GM18511 (cell line): ENCODE data around the gene PTGDR.

ENCODE experiments used
- ATAC-seq: cut with Tn5 transposase; IDR thresholded peaks from one replicate; pipeline ENCODE4 v1.9.1; 2021; ENCODE audit warnings: mild to moderate bottlenecking, moderate library complexity; ENCODE audit not compliant: unreplicated experiment

PTGDR gene

DNA sequence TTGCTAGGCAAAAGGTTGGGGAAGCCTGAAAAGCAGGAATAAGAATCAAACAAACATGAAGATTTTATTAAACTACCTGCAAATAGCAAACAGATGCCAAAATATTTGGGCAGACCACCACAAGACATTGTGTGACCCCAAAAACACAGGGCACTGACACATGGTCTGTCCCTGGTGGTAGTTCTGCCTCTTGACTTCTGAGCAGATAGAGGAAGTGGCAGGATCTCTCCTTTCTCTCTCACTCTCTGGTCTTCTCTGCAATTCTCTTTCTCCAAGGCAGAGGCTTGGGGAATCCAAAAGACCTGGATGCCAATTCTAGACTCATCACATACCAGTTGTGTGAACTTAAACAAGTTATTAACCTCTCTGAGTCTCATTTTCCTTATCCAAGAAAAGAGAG is 4.3 kb upstream of the PTGDR start:
- no peak for ATAC-seq

DNA sequence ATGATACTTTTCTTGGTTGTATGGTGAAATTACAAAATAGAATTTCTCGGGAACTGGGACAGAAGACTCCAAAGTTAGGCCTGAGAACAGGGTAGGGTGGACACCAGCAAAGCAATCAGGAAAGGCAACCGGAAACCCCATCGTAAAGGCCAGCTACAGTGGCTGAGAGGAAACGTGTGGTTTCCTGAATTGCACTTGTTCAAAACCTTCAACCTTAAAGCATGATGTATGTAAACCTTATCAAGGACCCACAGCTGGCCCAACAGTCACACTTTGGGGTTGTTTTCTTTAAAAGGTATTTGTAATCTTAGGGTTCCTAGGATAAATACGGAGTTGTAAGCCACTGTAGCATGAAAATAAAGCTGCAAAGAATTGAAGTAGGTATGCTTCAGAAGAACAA is 2.2 kb upstream of the PTGDR start:
- no peak for ATAC-seq

DNA sequence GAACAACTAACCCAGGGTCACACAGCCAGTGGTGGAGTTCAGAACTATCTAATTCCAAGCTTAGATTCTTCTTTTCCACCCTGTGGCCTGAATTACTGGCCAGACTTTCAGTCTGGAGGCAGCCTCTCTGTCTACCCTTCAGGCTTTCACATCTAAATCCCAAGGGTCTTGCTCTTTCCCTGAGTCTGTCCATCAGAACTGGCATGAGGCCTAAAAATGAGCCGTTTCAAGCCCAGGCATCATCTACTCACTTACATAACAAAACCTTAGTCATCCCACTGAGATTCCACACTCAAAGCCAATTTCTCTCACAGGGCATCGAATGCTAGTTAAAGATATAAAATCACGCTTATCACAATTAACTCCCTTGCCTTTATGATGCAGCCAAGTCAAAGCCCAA is 1.3 kb upstream of the PTGDR start:
- ATAC-seq = no peak

DNA sequence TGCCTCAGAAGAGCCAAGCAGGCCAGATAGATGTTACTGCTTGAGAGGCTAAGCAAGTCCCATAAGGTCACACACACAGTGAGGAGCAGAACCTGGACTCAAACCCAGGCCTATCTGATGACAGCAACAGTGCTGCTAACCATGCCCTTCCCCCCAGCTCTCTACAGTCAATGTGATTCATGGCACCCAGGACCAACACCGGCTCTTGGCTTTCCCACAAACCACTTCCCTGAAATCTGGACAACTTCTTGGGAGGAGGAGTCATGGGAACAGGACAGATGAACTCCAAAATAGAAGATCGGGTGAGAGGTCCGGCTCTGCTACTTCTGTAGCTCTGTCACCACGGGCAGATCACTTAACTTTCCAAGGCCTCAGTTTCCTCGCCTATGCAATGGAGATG is 716 bp upstream of the PTGDR start:
- ATAC-seq = no peak

DNA sequence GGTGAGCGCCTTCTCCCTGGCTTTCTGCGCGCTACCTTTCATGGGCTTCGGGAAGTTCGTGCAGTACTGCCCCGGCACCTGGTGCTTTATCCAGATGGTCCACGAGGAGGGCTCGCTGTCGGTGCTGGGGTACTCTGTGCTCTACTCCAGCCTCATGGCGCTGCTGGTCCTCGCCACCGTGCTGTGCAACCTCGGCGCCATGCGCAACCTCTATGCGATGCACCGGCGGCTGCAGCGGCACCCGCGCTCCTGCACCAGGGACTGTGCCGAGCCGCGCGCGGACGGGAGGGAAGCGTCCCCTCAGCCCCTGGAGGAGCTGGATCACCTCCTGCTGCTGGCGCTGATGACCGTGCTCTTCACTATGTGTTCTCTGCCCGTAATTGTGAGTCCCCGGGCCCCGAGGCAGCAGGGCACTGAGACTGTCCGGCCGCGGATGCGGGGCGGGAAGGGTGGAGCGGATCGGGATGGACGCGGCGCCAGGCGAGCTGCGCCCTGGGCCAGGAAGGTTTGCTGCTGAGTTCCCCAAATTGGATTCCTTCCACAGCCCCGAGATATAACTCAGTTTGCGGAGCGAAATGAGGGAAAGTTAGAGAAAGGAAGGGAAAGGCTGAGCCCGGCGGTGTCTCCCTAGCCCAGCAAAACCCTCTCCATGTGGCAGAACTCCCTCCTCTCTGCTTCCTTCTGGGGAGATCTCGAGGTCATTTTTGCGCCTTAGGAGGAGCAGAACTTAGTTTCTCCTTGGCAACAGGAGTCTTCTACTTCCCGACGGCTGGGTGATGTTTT is 972 bp downstream of the PTGDR start:
- ATAC-seq = no peak

DNA sequence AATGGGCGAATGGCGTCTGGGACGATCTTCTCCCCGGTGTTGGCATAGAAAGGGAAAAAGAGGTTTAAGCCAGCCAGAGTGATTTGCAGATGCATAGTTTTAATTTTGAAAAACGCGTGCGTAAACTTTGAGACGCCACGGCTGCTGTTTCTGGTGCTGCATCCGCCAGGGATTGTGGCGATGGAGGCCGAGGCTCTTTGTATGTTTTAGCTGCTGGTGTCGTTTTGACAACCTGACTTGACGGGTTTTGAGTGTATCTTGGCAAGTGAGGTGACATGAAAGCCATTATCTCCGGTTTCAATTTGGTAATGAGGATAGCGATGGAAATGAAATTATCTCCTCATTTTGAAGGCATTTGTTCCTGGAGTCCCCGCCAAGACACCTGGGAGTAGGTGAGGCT is 1.6 kb downstream of the PTGDR start:
- no peak for ATAC-seq

DNA sequence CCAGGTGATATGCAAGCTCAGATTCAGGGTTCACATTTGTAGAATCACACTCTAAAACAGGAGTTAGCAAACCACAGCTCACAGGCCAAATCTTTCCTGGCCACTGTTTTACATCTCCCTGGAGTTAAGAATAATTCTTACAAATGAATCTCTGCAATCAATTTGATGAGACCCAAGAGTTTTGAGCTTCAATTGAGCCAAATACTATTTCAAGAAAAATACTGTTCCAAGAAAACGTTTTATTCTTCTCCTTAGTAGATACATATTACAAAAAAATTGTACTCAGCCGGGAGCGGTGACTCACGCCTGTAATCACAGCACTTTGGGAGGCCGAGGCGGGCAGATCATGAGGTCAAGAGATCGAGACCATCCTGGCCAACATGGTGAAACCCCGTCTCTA is 2.5 kb downstream of the PTGDR start:
- no peak for ATAC-seq

DNA sequence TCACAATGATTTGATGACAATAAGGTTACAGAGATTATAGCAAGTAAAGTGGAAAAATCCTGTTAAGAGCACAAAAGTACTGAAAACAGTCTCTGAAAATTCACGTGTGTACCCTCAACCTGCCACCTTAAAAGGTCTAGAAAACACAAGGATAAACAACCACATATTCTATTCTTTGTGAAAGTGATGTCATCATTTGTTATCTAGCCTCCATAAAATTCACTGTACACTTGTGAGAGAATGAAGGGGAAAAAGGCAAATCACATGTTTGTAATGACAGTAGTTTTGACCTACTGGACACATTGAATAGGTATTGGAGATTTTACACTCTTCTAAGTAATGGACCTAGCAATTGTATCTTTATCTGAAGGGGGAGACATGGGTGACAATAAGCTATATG is 4.0 kb downstream of the PTGDR start:
- ATAC-seq = no peak

DNA sequence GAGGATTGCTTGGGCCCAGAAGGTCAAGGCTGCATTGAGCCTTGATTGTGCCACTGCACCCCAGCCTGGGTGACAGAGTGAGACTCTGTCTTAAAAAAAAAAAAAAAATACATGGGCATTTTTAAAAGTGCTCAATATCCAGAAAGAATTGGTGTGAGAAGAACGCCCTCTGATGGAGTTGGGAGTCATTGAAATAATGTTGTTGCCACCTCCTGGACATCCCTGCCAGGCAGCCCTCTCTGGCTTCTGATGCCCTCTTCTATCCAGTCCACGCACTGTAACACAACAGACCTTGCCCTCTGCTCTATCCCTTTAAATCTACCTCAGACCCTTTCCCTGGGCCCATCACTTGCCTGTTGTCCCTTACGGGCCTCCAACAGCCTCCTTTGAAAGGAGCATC is 4.9 kb downstream of the PTGDR start:
- ATAC-seq = no peak

DNA sequence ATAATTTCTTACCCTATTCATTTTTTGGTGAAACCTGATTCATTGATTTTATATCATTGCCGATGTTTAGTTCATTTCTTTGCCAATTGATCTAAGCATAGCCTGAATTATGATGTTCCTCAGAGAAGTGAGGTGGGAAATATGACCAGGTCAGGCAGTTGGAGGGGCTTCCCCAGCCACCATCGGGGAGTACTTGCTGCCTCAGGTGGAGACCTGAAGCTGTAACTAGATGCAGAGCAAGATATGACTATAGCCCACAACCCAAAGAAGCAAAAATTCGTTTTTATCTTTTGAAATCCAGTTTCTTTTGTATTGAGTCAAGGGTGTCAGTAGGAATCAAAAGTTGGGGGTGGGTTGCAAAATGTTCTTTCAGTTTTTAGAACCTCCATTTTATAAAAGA is 7.9 kb downstream of the PTGDR start:
- no peak for ATAC-seq

DNA sequence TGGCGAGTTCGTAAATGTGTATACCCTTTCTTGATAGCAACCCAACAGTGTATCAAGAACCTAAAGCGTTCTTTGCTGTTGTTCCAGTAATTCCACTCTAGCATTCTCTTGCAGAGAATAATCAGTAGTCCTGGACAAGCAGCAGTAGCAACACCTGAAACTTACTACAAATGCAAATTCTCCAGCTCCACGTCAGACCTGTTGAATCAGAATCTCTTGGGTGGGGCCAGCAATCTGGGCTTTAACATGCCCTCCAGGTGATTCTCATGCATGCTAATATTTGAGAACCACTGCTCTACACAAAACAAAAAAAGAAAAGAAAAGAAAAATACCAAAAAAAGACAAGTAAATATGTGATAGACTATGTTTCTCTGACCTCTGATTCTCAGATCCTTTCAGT is 10.1 kb downstream of the PTGDR start:
- no peak for ATAC-seq

DNA sequence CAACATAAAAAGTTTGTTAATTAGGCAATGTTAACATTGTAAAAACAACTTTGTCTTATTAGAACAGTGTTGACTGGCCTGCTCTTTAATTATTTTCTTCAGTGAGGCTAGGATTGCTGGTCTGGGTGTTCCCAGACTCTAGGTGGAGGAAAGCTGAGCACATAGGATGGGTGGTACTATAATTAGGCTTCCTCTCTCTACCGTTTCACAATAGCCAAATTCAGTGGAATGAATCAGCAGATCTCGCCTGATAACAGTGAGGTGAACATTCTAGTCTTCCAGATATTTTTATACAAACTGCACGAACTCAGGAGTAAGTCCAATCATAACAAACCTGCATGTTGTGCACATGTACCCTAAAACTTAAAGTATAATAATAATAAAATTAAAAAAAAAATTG is 11.9 kb downstream of the PTGDR start:
- no peak for ATAC-seq

DNA sequence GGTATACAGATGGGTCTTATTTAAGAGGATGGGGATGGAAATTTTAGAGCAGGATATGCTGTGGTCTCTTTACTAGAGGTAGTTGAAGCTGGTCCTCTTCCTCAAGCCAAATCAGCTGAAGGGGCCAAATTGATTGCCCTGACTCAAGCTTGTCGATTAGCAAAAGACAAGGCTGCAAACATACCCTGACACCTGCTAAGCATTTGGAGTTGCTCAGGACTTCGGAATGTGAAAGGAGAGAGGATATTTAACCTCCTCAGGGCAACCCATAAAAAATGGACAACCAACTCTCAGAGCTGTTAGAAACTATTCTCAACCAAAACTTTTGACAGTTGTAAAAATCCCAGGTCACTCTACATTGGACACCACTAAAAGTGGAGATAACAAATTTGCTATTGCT is 15.6 kb downstream of the PTGDR start:
- ATAC-seq = no peak

DNA sequence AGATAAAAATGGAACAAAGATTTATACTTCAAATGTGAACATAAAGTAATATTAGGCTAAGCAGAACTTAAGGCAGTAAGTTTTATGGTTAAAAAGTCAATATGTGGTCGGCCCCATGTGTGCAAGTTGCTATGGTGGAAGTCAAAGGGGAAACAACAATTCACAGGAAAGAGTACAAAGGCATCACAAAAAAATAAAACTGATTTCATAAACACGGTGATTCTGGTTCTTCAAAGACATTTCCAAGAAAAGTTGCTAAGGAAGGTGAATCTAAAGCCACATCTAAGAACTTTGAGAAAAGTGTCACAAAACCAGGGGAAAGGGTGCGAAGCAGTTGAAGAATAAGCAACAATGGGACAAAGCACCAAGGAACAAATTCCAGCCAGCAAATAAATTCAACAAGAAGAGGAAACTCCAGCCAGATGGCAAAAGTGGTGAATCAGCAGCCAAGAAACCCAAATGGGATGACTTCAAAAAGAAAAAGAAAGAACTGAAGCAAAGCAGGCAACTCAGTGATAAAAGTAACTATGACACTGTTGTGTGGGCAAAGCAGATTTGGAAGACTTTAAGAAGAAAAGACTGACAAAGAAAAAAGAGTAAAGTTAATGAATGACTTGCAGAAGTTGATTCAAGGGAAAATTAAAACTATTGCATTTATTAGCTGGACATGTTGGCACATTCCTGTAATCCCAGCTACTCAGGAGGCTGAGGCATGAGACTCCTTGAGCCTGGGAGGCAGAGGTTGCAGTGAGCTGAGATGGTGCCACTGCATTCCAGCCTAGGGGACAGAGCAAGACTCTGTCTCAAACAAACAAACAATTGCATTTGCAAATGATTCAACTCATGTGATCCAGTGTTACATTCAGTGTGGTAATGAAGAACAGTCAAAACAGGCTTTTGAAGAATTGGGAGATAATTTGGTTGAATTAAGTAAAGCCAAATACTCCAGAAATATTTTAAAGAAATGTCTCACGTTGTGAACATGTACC is 19.5 kb downstream of the PTGDR start:
- ATAC-seq = no peak

DNA sequence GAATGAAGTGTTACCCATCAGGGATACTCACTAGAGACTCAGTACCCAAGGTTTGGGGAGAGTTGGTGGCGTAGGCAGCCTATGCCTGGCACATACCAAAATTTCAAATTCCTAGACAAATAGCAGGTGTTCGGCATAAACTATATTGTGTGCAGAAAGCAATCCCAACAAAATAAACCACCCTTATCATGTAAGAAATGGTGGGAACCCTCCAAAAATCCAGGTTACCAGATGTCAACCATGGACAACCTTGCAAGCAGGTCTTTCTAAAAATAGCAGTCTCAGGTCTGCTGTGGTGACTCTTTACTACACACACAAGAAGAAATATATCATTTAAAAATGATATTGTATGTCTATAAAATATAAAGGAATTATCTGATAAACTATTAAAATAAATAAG is 28.9 kb downstream of the PTGDR start:
- no peak for ATAC-seq

DNA sequence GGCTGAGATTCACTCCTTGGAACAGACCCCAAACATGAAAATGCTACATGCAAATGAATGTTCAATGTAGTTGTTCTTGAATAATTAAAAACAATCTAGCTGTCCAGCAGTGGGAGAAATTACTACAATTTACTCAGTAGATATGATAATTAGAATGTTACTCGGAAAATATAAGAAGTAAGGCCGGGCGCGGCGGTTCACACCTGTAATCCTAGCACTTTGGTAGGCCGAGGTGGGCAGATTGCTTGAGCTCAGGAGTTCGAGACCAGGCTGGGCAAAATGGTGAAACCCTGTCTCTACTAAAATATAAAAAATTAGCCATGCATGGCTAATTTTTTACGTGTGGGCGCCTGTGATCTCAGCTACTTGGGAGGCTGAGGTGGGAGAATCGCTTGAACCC is 31.3 kb downstream of the PTGDR start:
- no peak for ATAC-seq

DNA sequence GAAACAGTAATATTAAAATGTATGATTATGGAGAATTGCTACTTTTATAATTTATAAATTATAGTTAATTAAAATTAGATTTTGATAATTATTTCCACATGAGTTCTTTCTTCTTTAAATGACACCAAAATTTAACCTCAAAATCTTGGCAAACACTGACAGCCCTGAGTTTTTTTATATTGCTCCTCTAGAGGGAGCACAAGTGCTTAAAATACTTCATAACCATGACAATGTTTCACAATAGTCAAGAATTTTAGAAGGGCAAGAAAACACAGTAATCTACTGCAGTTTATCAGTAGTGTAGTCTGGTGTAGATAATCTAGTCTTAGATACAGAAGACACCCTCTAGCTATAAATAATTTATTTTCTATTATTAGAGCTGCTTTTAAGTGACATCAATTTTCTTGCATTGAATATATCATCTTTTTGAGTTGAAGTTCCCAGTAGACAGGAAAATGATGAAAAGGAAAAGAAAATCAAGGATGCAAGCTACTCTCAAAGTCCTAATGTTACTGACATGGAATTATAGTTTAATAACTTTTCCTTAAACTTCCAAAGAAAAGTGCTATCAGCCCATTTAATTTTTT is 32.3 kb downstream of the PTGDR start:
- ATAC-seq = no peak

DNA sequence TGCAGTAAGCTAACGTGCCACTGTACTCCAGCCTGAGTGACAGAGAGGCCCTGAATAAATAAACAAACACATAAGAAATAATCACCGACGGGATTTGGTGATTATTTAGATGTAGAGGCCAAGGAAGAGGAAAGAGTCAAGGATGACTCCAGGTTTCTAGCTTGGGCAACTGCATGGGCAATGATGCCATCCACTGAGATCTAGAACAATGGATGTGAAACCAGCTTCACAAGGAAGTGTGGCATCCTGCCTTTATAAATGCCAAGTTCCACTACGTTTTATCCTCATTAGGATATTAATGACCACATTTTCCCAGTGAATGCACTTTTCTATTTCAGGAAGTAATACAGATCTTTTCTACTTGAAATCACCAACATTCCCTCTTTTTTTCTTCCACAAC is 35.7 kb downstream of the PTGDR start:
- no peak for ATAC-seq

DNA sequence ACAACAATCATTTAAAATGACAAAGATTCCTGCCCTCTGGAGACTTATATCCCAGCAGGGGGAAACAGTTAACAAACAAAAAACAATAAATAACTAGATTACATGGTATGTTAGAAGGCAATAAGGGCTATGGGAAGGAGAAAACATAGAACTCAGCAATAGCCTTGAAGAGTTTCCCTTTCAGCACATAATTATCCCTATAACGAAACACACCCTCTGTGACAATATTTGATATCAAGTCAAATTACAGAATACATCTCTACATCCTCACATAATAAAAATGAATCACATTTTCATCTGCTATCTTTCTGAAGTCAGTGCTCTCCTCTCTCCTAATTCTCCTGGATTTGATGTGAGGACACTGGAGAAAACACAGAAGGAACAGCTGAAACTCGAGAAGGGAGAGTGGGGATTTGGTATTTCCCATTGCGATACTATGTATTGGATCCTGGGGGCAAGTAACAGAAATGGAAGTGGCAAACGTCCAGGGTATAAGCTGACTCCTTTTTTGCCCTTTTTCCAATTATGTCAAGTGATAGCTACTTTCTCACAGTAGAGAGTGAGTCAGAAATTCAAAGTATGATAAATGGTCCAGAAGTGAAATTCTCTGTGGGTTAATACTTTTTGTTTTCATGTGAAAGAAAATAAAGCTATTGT is 36.9 kb downstream of the PTGDR start:
- ATAC-seq = no peak

DNA sequence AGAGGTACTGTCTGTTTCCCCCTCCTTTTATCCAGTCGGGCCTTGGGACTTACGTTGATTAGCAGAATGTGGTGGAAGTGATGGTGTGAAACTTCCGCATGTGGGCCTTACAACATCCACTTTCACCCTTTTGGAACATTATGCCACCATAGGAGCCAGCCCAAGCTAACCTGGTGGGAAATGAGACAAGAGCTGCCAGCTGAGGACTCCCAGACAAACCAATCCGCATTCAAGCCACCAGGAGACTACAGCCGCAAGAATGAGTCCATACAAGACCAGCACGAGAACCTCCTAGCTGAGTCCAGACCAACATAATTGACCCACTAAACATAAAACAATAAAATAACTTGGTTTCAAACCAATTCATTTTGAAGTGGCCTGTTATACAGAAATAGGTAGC is 37.5 kb downstream of the PTGDR start:
- no peak for ATAC-seq

DNA sequence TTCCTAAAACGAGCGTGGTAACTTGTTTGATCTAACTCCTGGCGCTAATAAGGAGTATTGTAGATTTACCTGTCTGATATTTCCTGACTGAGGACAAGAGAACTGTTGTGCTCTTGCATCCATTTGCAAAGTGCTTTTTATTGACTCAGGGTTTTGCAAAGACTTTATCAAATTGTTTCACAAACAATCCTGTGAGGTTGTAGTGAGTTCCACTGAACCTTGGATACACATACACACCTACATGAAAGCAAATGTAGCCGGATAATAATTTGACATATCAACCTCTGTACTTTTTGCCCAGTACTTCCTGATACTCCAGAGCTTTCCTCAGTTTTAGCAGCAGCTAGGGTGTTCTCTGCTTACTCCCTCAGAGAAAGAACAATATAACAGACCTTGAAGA is 39.9 kb downstream of the PTGDR start:
- ATAC-seq = no peak
